CD4-positive, alpha-beta T cell treated with Interleukin-6 at 100 ng/mL for 8 hours (primary cell): ENCODE data around the gene DACT3.

Experiments
- DNase-seq: peaks from one replicate; pipeline ENCODE4 v3.0.0-alpha.2; 2020; ENCODE audit warnings: mixed read lengths, low spot score

DACT3 gene

DNA sequence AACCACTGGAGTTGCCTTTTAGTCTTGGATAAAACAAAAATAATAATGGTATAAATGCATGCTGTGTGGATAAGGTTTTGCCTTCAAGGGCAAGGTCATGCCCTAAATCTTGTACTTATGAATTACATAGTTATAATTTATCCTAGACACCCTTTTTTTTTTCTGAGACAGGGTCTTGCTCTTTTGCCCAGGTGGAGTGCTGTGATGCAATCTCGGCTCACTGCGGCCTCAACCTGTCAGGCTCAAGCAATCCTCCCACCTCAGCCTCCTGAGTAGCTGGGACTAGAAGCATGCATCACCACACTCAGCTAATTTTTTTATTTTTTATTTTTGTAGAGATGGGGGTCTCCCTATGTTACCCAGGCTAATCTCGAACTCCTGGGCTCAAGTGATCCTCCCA lies 7.7 kb upstream of the DACT3 start:
- DNase-seq: no peak

DNA sequence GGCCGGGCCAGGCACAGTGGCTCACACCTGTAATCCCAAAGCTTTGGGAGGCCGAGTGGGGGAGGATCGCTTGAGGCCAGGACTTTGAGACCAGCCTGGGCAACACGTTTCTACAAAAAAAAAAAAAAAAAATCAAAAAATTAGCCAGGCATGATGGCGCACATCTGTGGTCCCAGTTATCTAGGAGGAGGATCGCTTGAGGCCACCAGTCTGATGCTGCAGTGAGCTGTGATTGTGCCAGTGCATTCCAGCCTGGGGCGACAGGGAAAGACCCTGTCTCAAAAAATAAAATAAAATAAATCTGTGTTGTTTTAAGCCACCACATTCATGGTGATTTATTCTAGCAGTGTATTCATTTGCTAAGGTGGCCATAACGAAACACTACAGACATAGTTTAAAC lies 4.1 kb upstream of the DACT3 start:
- no peak for DNase-seq

DNA sequence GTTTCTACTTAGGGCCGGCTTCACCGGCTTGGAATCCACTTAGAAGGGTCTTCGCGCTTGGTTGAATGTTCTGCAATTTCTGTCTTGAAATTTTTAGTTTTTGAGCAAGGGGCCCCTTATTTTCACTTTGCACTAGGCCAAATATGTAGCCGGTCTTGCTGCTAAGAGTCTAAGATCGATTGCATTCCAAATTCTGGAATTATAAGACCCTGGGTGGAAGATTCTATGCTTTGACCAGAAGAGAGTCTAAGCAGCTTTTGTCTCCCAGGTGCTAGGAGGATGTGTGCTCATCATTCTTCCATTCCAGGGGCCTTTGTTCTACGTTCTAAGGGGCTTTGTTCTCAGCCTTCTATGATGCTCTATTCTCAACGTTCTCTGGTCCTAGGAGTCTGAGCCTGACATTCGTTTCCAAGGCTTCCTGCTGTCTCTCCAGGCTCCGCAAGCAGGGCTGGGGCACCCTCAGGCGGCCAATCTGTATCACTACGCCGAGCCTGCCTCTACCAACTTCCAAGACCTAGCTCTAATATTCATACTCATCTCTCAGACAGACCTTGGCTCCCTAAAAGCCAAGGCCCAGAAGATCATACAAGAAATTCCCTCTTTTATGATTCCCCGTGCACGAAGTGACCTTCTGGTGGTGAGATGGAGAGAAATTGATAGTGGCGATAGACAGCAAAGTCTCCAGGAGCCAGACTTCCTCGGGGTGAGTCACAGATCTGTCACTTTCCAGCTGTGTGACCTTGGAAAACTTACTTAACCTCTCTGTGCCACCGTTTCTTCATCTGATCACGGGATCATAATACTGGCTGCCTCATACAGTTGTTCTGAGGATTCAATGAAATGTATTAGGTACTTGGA lies 982 bp upstream of the DACT3 start:
- DNase-seq: peak; percentile 82

DNA sequence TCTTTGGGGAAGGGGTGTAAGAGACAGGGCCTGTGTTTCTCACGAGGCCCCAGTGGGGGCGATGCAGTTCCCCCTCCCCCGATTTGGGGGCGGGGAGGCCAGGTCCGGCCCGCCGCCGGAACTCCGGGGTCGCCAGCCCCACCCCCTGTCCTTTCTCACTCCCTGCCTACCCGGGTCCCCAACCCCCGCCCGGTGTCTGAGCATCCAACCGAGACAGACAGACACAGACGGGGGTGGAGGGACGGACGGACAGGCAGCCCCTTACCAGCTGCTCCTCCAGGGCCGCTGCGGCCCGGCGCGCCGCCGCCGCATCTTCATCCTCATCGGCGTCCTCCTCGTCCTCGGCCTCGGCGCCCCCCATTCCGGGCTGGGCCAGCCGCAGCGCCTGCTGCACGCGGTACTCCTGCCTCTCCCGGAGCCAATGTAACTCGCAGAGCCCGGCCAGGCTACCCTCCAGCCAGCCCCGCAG lies 397 bp downstream of the DACT3 start:
- no peak for DNase-seq

DNA sequence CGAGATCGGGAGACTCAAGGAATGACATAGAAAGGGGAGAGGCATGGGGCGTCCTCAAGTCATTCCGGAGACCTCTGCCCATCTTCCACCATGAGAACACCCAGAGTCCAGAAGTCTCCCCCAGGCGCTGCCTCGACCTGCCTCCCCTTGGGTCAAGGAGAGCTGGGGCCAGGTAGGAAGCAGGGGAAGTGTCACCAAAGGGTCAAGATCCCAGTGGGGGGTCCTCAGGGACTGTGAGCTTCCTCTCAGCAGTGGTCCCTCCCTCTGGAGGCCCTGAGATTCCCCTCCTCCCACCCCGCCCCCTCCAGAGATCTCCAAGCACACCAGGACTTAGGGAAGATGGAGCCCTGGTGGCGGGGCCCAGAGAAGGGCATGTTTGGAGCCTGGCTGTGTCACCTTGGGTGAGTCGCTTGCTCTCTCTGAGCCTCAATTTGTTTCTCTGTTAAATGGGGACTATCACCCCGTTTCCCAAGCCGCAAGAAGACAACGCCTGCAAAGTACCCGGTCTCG lies 919 bp downstream of the DACT3 start:
- DNase-seq: no peak

DNA sequence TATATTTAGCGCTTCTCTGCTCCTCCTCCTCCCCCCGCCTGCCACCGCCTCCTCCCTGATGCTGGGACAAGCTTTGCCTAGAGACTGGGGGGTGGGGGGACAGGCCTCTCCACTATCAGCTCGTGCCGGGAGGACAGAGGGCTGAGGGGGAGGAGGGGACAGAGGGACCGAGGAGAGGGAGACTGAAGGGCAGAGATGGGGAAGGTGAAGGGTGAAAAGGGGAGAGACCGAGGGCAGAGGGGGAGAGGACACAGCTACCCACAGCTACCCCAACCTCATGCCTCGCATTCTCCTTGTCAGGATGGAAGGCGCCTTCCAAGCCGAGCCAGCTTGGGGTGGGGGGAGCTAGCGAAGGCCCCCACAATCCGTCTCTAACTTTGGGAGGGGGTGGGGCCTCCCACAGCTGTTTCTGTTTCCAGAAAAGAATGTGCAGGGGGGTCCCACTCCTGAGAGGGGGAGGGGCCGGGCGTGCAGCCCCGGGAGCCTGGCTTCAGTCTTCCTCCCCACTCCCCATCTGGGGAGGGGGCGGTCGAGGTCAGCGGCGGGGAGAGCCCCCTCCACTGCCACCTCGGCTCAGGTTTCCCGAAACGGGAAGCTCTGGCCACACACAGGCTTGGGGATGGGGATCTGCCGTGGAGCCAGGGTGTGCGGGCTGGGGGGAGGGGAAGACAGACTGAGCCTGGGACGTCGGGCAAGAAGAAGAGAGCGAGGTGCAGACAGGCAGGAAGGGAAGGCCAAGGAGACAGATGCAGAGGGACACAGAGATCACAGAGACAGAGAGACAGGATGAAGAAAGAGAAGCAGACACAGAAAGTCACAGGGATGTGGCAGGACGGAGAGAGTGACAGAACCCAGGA lies 1.6 kb downstream of the DACT3 start:
- DNase-seq: no peak

DNA sequence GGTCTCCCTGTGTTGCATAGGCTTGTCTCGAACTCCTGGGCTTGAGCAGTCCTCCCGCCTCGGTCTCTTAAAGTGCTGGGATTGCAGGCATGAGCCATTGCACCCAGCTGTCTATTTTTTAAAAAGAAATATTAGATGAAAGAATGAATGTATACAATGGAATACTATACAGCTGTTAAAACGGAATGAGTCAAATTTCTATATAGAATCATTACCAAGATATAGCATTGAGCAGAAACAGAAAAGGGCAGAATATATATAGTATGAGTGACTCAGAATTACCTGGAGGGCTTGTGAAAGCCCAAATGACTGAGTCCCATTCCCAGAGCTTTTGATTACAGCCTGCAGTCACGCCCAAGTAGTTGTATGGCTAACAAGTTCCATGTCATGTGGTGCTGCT lies 4.4 kb downstream of the DACT3 start:
- DNase-seq: no peak

DNA sequence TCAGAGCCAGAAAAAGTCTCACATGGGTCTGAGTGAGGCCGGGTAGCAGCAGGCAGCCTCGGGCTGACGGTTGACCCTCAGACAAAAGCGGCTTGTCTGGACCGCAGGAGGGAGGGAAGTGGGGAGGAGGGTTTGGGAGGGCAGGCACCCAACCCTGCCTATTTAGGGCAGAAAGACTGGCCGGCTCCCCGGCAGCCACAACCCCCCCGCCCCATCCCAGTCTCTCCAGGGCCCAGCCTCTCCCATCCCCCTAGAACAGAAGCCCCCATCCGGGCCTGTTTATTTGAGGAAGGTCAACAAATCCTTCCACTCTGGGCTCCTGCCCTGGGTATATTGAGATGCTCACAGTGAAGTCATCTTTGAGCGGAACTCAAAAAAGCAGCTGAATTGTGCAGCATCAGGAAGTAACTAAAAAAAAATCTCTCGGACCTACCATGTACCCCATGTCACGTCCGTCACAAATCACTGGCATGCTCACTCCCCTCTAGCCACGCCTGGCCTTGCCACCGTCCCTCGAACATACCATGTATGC lies 6.3 kb downstream of the DACT3 start:
- DNase-seq: no peak

DNA sequence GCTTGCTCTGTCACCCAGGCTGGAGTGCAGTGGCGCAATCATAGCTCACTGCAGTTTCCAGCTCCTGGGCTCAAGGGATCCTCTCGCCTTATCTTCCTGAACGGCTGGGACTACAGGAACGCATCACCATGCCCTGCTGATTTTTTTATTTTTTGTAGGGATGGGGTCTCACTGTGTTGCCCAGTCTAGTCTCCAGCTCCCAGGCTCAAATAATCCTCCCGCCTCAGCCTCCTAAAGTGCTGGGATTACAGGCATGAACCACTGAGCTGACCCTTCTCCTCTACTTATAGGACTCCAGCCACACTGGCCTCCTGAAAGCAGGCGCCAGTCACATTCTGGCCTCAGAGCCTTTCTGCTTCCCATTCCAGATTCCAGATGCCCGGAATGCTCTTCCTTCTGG lies 10.5 kb downstream of the DACT3 start:
- no peak for DNase-seq

DNA sequence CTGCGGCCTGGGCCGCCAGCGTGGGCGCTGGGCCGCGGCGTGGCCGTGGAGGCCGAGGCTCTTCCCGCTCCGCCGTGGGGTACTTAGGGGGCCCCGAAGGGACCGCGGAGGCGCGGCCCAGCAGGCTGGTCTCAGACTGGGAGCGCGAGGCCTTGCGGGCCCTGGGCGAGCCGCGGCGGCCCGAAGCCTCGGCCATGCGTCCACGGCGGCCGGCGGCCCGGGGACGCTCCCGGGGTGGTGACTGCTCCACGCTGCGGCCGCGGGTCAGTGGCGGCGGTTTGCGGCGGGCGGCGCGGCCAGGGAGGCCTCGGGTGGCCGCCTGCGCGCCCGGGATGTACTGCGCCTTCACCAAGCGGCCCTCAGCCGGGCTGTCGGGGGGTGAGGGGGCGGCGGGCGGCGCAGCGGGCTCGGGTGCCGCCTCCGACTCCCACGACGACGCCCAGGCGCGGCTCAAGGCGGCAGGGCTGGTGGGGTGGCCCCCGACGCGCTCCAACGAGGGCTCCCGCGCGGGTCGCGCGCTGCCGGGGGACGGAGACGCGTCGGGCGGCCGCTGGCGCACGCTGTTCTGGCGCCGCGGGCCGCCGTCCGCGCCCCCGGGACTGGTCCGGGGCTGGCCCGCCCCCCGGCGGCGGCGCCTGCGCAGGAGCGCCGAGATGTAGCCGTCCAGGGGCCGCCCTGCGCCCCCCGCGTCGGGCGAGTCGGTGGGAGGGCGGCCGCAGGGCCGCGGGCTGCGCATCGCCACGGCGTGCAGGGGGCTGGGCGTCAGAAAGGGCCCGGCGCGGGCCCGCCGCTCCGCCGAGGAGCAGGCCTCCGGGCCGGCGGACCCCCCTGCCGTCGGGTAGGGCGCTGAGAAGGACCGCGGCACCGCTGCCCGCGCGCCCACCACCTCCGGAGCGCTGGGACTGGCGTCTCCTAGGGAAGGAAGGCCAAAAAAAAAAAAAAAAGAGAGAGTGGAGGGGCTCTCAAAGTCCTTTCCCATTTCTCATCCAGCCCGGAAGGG lies 11.7 kb downstream of the DACT3 start:
- no peak for DNase-seq

DNA sequence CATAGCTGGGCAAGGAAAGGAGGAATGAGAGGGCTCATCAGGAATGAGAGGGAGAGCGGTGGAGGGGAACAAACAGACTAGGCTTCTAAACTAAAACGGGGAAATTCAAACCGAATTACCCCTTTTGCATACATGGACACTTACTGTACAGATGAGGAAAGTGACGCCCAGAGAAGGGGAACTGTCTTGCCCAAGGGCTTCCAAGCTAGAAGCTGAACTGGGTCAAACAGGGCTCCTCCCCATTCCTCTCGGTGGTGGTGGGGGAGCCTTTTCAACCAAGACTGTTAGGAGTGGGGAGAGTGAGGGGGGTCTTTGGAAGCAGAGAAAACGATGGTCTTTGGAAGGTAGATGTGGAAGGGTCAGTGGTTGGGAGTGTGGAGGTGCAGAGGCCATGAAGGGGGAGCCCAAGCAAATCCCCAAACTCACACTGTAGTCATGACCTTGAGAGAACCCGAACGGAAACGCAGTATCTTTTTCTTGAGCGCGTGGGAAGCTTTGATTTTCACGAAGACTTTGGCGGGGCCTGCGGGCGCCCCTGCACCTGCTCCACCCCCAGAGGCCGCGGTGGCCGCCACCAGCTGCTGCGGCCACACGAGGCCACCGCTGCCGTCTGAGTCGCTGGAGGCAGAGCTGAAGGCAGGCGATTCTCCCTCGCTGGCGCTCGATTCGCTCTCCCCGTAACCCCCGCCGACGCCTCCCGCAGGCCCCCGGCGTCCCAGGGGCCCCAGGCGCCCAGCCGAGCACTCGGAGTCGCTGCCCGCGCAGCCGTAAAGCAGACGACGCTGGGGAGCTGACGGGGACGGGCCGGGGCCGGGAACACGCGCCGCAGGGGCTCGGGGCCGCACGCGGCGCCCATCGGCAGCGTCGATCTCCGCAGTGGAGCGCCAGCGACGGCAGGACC lies 12.7 kb downstream of the DACT3 start:
- DNase-seq: no peak

DNA sequence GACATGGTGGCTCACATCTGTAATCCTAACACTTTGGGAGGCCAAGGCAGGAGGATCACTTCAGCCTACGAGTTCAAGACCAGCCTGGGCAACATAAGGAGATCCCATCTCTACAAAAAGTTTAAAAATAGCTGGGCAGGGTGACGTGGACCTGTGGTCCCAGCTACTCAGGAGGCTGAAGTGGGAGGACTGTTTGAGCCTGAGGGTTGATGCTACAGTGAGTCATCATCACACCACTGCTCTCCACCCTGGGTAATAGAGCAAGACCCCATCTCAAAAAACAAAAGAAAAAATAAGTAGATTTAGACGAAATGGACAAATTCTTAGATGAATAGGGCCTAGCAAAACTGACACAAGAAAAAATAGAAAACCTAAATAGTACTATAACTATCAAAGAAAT lies 14.6 kb downstream of the DACT3 start:
- DNase-seq: no peak

DNA sequence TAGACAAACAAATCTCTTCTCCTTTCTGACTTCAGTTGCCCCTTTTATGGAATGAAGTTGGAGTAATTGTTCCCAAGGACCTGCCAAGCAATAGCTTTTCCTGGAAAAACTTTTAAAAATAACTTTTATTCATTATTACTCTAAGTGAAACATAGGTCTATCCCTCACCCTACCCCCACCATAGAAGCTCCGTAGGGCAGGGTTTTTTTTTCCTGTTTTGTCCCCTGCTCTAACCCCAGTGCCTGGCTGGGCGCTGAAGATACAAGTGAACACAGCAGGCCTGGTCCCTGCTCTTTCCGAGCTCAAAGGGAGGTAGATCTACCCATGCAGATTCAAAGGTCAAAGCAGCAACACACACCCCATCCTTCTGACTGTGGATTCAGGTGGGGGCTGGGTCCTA lies 16.3 kb downstream of the DACT3 start:
- DNase-seq: no peak

DNA sequence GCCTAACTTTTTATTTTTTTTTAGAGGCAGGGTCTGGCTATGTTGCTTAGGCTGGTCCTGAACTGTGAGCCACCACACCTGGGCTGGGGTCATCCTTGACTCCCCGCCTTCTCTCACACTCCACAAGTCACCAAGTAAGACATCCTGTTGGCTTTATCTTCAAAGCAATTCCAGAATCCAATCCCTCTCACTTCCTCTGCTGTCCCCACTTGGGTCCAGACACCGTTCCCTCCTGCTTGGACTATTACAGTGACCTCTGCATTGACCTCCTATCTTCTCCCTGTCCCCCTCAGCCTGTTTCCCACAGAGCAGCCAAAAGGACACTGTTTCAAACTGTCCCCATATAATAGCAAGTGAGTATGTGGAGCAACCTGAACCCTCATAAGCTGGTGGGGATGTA lies 20.3 kb downstream of the DACT3 start:
- no peak for DNase-seq

DNA sequence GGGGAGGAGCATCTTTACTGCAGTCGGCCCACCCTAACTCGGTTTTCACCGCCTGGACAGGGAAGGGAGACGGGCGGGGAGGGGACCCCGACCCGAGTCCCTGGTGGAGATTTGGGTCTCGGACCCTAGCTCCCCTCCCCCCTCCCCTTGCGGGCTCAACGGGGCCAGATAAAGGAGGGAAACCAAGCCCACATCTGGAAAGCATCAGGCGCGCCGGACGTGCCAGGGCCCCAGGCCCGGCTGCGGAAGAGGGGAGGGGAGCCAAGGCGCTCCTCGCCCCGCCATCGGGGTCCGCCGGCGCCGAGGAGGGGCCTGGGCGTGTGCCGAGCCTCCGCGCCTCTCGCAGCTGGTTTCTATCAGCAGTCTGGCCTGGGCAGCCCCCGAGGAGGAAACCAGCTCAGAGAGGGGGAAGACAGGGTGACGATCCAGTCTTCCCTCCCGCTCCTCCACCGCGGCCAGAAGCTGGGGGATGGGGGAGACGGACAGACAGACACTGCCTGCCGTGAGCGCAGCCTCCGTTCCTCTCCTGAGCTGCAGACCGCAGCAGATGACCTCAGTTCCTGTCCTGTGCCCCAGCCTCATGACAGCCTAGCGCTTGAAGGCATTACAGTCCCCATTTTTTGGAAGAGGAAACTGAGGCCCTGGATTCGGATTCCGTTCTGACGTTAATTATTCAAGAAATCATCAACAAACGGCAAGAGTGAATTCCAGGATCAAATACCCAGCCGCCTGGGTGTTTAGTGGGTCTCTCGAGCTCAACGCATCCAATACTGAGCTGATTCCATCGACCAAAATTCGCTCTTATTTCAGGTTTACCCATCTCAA lies 21.4 kb downstream of the DACT3 start:
- DNase-seq: no peak

DNA sequence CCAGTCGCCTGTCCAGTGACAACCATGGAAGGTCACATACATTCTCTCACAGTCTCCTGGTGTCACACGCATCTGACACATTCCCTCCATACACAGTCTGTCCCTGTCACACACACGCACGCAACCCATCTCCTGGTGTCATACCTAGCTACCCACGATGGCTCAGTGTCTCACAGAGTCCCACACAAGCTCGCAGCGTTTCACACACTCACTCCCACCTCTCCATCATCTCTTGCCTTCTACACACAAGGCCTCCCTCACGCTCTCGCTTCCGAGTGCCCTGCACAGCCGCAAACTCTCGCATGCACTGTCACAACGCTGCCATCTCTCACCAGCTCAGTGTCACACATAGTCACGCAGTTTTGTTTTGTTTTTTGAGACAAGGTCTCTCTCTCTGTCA lies 23.8 kb downstream of the DACT3 start:
- DNase-seq: no peak

DNA sequence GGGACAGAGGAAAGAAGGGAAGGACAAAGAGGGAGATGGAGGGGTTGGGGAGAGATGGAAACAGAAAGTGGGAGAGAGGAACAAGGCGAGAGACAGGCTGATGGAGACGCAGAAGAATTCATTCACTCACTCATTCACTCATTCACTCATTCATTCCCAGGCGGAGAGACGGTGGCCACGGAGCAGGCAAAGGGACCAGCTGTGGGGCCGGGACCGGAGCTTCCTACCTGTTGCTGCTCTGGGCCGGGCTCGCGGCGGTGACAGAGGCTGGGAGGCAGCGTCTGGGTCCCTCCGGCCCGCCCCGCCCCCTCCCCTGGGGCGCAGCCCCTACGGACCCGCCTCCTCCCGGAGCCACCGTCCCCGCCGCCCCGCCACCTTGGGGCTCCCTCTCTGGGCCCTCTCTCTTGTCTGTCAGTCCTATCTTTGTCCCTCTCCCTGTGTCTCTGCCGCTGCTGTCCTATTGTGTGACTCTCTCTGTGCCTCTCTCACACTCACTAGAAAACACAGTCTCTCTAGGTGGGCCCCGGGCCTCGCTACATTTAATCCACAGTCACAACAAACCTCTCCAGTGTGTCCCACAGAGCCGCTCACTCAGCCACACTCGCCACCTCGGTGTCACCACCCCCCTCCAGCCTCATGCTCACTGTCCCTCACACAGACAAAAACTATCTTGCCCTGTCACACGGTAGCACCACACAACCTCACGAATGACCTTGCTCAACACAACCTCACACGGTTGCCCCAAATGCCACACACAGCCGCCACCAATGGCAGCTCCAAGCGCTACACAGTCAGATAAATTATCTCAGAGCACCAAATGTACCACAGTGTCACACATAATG lies 24.8 kb downstream of the DACT3 start, which contains the start of gene GNG8:
Gene GNG8, minus strand, starts transcription at position 283 of the 842 bp plus-strand sequence. CDS start 1,520 bp downstream, outside the sequence.
- no peak for DNase-seq

DNA sequence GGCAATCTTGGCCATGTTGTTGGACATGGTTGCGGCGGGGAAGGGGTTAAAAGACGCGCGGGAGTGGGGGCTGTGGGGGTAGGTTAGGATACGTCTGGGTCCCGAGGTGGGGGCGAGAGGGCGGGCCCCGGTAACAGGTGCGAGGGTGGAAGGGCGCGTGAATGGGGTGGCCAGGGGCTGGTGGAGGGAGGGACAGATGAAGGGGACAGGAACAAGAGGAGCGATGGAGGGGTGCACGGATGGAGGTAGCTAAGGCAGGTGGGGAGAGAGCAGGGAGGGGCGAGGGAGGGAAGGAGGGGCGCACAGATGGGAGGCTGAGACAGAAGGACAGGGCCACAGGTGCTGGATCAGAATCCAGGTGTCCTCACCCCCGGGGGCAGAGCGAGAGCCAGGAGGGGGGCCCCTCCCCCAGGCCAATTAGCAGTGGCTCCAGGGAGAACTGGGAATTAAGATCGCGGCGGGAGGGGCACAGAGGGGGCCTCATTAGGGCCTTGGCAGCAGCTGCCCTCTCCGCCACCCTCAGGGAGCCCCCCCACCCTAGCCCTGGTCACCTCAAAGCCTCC lies 26.2 kb downstream of the DACT3 start:
- DNase-seq: no peak
